Endothelial cell of umbilical vein (primary cell): ENCODE measurements around the gene ODF4.
"Not testable (repeated sequence)": the region's sequence is repeated elsewhere in the genome, so short reads cannot be mapped to it uniquely, and the experiment has no call there.

Experiments used
- EZH2 ChIP-seq: IDR thresholded peaks from 2 replicates; pipeline ENCODE4 v1.6.1; 2012; ENCODE audit warnings: borderline replicate concordance, low read depth, mild to moderate bottlenecking, moderate library complexity, low read length, inconsistent platforms; ENCODE audit not compliant: severe bottlenecking
- POLR2A ChIP-seq: IDR thresholded peaks from 2 replicates; pipeline ENCODE4 v1.6.1; 2012; ENCODE audit warnings: low read depth, mild to moderate bottlenecking, control low read depth, low read length
- POLR2AphosphoS5 ChIP-seq: IDR thresholded peaks from 2 replicates; pipeline ENCODE4 v1.6.1; 2012; ENCODE audit warnings: low read depth, mild to moderate bottlenecking, control low read depth, low read length, moderate library complexity; ENCODE audit not compliant: insufficient read depth
- TF ChIP-seq, protein P1 (sequence below), 2 donors: IDR thresholded peaks; 1 replicate in 1 of 2; 2 replicates in 1 of 2; pipeline ENCODE4 v1.5.1; 2011; ENCODE audit warnings: low read length in 2 of 2, mild to moderate bottlenecking in 2 of 2, moderate library complexity in 2 of 2, control low read depth in 1 of 2, inconsistent platforms in 1 of 2, low read depth in 1 of 2; ENCODE audit not compliant: insufficient read depth in 1 of 2; ENCODE audit errors: extremely low read depth in 1 of 2
- TF ChIP-seq, protein P2 (sequence below): IDR thresholded peaks from 2 replicates; pipeline ENCODE4 v1.6.1; 2011; ENCODE audit not compliant: insufficient read depth, insufficient read length

DNA sequence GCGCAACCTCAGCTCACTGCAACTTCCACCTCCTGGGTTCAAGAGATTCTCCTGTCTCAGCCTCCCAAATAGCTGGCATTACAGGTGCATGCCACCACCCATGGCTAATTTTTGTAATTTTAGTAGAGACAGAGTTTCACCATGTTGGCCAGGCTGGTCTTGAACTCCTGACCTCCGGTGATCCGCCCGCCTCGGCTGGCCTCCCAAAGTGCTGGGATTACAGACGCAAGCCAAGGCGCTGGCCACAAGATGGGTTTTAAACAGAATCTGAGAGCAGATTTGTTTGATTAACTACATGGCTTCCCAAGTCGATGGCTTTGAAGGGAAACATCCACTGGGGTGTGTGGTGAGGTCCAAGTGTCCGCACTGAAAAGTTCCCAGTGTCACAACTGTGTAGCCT is 54.9 kb downstream of the ODF4 start:
- TF ChIP-seq, protein P1, sequence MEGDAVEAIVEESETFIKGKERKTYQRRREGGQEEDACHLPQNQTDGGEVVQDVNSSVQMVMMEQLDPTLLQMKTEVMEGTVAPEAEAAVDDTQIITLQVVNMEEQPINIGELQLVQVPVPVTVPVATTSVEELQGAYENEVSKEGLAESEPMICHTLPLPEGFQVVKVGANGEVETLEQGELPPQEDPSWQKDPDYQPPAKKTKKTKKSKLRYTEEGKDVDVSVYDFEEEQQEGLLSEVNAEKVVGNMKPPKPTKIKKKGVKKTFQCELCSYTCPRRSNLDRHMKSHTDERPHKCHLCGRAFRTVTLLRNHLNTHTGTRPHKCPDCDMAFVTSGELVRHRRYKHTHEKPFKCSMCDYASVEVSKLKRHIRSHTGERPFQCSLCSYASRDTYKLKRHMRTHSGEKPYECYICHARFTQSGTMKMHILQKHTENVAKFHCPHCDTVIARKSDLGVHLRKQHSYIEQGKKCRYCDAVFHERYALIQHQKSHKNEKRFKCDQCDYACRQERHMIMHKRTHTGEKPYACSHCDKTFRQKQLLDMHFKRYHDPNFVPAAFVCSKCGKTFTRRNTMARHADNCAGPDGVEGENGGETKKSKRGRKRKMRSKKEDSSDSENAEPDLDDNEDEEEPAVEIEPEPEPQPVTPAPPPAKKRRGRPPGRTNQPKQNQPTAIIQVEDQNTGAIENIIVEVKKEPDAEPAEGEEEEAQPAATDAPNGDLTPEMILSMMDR (IDR thresholded peaks at IDR 0.05; ENCODE audit: extremely low read depth in 1 of 2, insufficient read depth in 1 of 2, low read depth in 1 of 2, low read length in 2 of 2), result not testable (repeated sequence)
- TF ChIP-seq, protein P2, sequence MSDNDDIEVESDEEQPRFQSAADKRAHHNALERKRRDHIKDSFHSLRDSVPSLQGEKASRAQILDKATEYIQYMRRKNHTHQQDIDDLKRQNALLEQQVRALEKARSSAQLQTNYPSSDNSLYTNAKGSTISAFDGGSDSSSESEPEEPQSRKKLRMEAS, result not testable (repeated sequence)
- TF ChIP-seq EZH2, POLR2AphosphoS5, POLR2A: not testable (repeated sequence)
